GM19351 (cell line): ENCODE measurements around the gene TARBP2.
"Not testable (repeated sequence)": the region's sequence is repeated elsewhere in the genome, so short reads cannot be mapped to it uniquely, and the experiment has no call there.

Experiments used
- ATAC-seq: cut with Tn5 transposase; IDR thresholded peaks from one replicate; pipeline ENCODE4 v1.9.1; 2021; ENCODE audit warnings: mild to moderate bottlenecking, moderate library complexity; ENCODE audit not compliant: unreplicated experiment

The TARBP2 gene

DNA sequence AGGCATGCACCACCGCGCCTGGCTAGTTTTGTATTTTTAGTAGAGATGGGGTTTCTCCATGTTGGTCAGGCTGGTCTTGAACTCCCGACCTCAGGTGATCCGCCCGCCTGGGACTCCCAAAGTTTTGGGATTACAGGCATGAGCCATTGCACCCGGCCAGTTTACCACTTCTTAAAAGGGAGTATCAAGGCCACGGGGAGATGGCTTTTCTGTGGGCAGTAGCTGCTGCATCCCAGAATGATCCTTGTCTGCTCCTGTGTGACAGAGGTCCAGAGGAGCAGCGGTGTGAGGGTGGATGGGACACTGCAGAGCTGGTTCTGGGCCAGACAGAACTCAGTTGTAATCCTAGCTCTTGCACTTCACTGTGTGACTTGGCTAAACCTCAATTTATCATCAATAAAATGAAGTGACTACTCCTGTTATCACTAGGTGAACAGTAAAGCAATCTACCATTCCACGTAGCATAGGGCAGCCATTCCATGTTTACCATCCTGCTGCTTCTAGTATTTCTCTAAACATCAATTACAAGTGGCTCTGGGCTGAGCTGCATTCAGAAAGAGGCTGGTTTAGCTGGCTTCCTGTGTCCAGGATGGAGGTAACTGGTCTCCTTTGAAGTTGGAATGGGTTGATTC, 9.2 kb downstream of the TARBP2 start:
- no peak for ATAC-seq

- no peak for ATAC-seq
Observed at GRCh38 chr12:53513712-53514410, 12.8 kb downstream of the TARBP2 start.

- no peak for ATAC-seq
Observed at GRCh38 chr12:53514628-53515290, 13.7 kb downstream of the TARBP2 start.

- no peak for ATAC-seq
Observed at GRCh38 chr12:53515291-53515680, 14.2 kb downstream of the TARBP2 start.

DNA sequence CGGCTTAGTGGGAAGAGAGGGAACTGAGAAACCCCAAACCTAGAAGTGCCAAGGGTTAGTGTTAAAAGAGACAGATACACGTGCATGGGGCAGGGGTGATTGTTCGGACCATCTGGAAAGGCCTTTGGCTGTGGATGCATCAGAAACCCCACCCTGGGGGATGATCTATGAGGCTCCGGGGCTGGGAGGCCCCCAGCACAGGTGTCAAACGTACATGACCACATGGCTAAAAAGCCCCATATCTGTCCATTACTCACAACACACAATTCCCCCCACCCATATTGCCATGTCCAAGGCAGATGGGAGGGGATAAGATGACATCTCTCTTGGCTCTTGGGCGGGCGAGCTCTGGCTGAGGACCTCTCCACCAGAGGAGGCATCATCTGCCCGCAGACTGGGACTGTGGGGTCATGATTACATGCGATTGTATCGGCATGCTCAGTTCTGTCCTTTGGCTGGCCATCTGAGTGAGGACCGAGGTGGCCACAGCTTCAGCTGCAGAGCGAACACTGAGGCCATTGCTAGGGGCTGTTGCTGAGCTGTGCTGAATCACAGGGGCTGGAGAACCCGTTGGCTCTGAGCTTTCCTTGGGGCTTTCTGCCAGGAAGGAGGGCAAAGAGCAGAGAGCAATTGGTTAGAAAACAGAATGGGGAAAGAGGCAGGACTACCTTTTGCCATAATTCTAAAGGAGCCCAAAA, 15.8 kb downstream of the TARBP2 start:
- no peak for ATAC-seq

GRCh38 chr12:53518381-53518780, 17.3 kb downstream of the TARBP2 start:
- no peak for ATAC-seq

GRCh38 chr12:53523131-53523530, 22.0 kb downstream of the TARBP2 start:
- no peak for ATAC-seq

DNA sequence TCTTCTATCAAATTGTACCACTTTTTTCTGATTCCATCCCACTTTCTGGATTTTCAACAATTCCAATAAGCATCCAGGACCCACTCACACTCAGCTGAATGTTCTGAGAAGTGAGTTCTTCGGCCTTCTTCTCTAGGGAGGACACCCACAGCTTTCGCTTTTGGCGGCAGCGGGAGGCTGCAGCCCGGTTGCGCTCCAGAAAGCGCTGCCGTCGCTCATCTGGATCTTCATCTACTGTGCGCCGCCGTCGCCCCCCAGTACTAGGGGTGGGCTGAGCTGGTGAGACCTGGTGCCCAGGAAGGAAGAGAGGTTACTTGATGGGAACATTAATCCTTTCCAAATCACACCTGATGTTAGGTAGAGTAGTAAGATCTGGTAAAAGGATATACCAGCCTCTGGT, 23.4 kb downstream of the TARBP2 start:
- no peak for ATAC-seq

- ATAC-seq = no peak
Observed at GRCh38 chr12:53530061-53530460, 29.0 kb downstream of the TARBP2 start.

DNA sequence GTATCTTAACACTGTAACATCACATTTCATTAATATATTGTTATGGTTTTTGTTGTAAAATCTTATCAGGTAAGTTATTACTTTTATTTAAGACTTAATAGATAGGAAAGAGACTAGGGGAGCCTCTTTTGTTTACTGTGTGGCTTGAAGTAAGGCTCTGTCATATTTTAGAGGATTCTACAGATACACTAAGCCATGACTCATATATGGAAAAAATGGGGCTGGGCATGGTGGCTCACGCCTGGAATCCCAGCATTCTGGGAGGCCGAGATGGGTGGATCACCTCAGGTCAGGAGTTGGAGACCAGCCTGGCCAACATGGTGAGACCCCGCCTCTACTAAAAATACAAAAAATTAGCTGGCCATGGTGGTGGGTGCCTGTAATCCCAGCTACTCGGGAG, 29.8 kb downstream of the TARBP2 start:
- no peak for ATAC-seq

- ATAC-seq = no peak
Observed at GRCh38 chr12:53532021-53532420, 30.9 kb downstream of the TARBP2 start.

DNA sequence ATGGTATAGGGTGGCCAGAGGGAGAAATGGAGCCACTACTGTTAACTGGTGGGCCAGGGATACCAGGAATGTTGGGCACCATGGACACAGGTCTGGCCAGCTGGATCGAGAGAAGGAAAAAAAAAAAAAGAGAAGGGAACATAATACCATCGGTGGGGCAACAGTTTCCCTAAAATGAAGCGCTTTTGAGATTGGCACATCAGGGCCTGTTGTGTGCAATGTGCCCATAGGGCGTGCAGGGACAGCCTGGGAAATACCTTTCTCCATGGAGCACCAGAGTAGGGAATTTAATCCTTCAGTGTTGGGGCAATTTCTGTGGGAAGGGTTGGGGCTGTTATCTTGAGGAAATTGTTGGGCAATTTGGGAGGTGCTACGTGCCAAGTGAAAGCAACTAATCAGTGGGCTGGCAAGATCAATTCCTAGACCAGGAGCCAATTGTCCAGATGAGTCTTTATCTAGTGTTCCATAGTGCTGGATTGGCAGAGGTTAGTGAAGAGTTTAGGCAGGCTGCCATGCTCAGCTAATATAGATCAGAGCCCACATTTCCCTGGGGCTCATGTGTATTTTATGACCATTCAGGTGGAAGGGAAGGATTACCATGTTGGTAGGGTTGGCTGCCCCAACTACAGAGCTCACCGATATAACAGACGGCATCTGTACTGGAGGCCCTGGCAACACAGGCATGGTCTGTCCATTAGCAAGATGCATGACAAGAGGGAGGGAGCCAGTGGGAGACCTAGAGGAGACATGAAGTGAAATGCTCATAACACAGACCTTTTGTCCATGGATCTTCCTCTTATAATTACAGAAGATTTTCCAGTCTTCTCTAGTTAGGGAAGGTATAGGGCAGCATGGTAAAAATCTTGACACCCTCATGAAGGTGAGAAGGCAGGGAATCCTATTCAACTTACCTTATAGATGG, 31.7 kb downstream of the TARBP2 start:
- no peak for ATAC-seq

GRCh38 chr12:53533471-53533870, 32.4 kb downstream of the TARBP2 start:
- ATAC-seq = no peak

- no peak for ATAC-seq
Observed at GRCh38 chr12:53536962-53537361, 35.9 kb downstream of the TARBP2 start.

GRCh38 chr12:53538209-53538689, 37.2 kb downstream of the TARBP2 start:
- no peak for ATAC-seq

GRCh38 chr12:53539526-53539925, 38.4 kb downstream of the TARBP2 start:
- no peak for ATAC-seq

DNA sequence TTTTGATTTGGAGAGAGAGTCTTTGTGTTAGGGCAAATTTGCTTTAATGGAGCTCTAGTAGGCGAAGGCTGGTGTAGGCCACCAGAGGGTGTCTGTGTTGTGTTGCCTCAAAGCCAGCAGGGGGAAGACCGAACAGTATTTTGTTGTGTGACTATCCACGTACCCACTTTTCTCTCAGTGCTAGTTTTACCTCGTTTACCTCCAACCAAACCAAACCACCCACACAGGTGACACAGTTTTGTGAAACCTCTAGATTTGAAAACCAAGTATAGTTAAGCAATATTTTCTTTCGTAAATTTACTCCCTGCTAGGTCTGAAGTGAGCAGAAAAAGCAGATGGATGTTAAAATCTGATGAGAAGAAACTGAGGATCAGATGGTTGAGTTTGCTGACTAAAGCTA, 42.5 kb downstream of the TARBP2 start:
- peak; percentile 67 for ATAC-seq

- not testable (repeated sequence) for ATAC-seq
Observed at GRCh38 chr12:53548354-53548753, 47.3 kb downstream of the TARBP2 start.

- ATAC-seq = not testable (repeated sequence)
Observed at GRCh38 chr12:53550131-53550530, 49.0 kb downstream of the TARBP2 start.

GRCh38 chr12:53550595-53550994, 49.5 kb downstream of the TARBP2 start:
- ATAC-seq = no peak
